Measurements from ENCODE around the gene PTPRG.
"Not testable (repeated sequence)": the region's sequence is repeated elsewhere in the genome, so short reads cannot be mapped to it uniquely, and the experiment has no call there.

The PTPRG gene

GRCh38 chr3:61808526-61808925 lies 247.2 kb downstream of the PTPRG start:
- DNase-seq = no peak

- no peak for DNase-seq
These were observed 247.6 kb downstream of the PTPRG start for GRCh38 chr3:61808999-61809398.

GRCh38 chr3:61809879-61810278 lies 248.5 kb downstream of the PTPRG start:
- DNase-seq = no peak

GRCh38 chr3:61810953-61811497 lies 249.7 kb downstream of the PTPRG start:
- DNase-seq = no peak

GRCh38 chr3:61811652-61812051 lies 250.3 kb downstream of the PTPRG start:
- no peak for DNase-seq

GRCh38 chr3:61812085-61812484 lies 250.7 kb downstream of the PTPRG start:
- no peak for DNase-seq

- no peak for DNase-seq
These were observed 251.1 kb downstream of the PTPRG start for GRCh38 chr3:61812517-61812916.

GRCh38 chr3:61813636-61814035 lies 252.3 kb downstream of the PTPRG start:
- no peak for DNase-seq

- no peak for DNase-seq
These were observed 253.3 kb downstream of the PTPRG start for GRCh38 chr3:61814674-61815073.

GRCh38 chr3:61816304-61816703 lies 254.9 kb downstream of the PTPRG start:
- DNase-seq = not testable (repeated sequence)

- no peak for DNase-seq
These were observed 258.5 kb downstream of the PTPRG start for GRCh38 chr3:61819861-61820260.

- no peak for DNase-seq
These were observed 259.1 kb downstream of the PTPRG start for GRCh38 chr3:61820306-61820992.

GRCh38 chr3:61821823-61822251 lies 260.5 kb downstream of the PTPRG start:
- DNase-seq = no peak

- no peak for DNase-seq
These were observed 261.2 kb downstream of the PTPRG start for GRCh38 chr3:61822588-61822987.

GRCh38 chr3:61824553-61825135 lies 263.3 kb downstream of the PTPRG start:
- no peak for DNase-seq

GRCh38 chr3:61826161-61826560 lies 264.8 kb downstream of the PTPRG start:
- DNase-seq = no peak

GRCh38 chr3:61828184-61828874 lies 267.0 kb downstream of the PTPRG start:
- DNase-seq = no peak

GRCh38 chr3:61828880-61829721 lies 267.7 kb downstream of the PTPRG start:
- DNase-seq = no peak

GRCh38 chr3:61829722-61830350 lies 268.5 kb downstream of the PTPRG start:
- no peak for DNase-seq

- no peak for DNase-seq
These were observed 270.6 kb downstream of the PTPRG start for GRCh38 chr3:61831973-61832372.

GRCh38 chr3:61832375-61833229 lies 271.2 kb downstream of the PTPRG start:
- DNase-seq = no peak
